HG03060 (cell line): ENCODE measurements around the gene CACNA2D3.

Source experiments
- ATAC-seq: cut with Tn5 transposase; IDR thresholded peaks from one replicate; pipeline ENCODE4 v1.9.1; 2021; ENCODE audit warnings: low read depth, moderate number of reproducible peaks; ENCODE audit not compliant: unreplicated experiment

CACNA2D3 gene

GRCh38 chr3:54764911-54765310 lies 642.6 kb downstream of the CACNA2D3 start:
- no peak for ATAC-seq

- ATAC-seq, result no peak
Measured at GRCh38 chr3:54771050-54771449, 648.7 kb downstream of the CACNA2D3 start.

- ATAC-seq, result no peak
Measured at GRCh38 chr3:54772051-54772450, 649.7 kb downstream of the CACNA2D3 start.

- ATAC-seq, result no peak
Measured at GRCh38 chr3:54772746-54773145, 650.4 kb downstream of the CACNA2D3 start.

GRCh38 chr3:54773271-54773670 lies 650.9 kb downstream of the CACNA2D3 start:
- no peak for ATAC-seq

- no peak for ATAC-seq
Measured at GRCh38 chr3:54776601-54777000, 654.2 kb downstream of the CACNA2D3 start.

- no peak for ATAC-seq
Measured at GRCh38 chr3:54777141-54777540, 654.8 kb downstream of the CACNA2D3 start.

GRCh38 chr3:54780336-54780735 lies 658.0 kb downstream of the CACNA2D3 start:
- no peak for ATAC-seq

GRCh38 chr3:54781728-54782127 lies 659.4 kb downstream of the CACNA2D3 start:
- no peak for ATAC-seq

- ATAC-seq, result no peak
Measured at GRCh38 chr3:54783611-54784010, 661.3 kb downstream of the CACNA2D3 start.

- no peak for ATAC-seq
Measured at GRCh38 chr3:54784021-54784420, 661.7 kb downstream of the CACNA2D3 start.

- ATAC-seq, result no peak
Measured at GRCh38 chr3:54785976-54786375, 663.6 kb downstream of the CACNA2D3 start.

- ATAC-seq, result no peak
Measured at GRCh38 chr3:54790051-54790450, 667.7 kb downstream of the CACNA2D3 start.

- ATAC-seq, result no peak
Measured at GRCh38 chr3:54791501-54792156, 669.3 kb downstream of the CACNA2D3 start.

- no peak for ATAC-seq
Measured at GRCh38 chr3:54792584-54792983, 670.2 kb downstream of the CACNA2D3 start.

GRCh38 chr3:54793171-54793570 lies 670.8 kb downstream of the CACNA2D3 start:
- no peak for ATAC-seq

GRCh38 chr3:54797111-54797510 lies 674.8 kb downstream of the CACNA2D3 start:
- no peak for ATAC-seq

GRCh38 chr3:54800478-54800877 lies 678.1 kb downstream of the CACNA2D3 start:
- ATAC-seq, result no peak

- ATAC-seq, result no peak
Measured at GRCh38 chr3:54801977-54802376, 679.6 kb downstream of the CACNA2D3 start.

GRCh38 chr3:54810401-54810800 lies 688.0 kb downstream of the CACNA2D3 start:
- ATAC-seq, result no peak

- ATAC-seq, result no peak
Measured at GRCh38 chr3:54814224-54814623, 691.9 kb downstream of the CACNA2D3 start.

- no peak for ATAC-seq
Measured at GRCh38 chr3:54817628-54818027, 695.3 kb downstream of the CACNA2D3 start.

GRCh38 chr3:54818486-54818885 lies 696.1 kb downstream of the CACNA2D3 start:
- no peak for ATAC-seq
